CD14-positive monocyte (primary cell): ENCODE results near the gene GALNT18. TPM values are rescaled to one million over a fixed set of nuclear protein-coding genes. Genes with fewer than 3 reads are reported as not detected.

Experiments
- DNase-seq, 3 donors: peaks; one replicate each; pipeline ENCODE4 v3.0.0-alpha.2; 2011 to 2022
- H2AFZ ChIP-seq: 2 replicates; pipeline ENCODE4 v1.6.0; 2012; ENCODE audit warnings: mild to moderate bottlenecking, low read depth, low read length, inconsistent platforms; ENCODE audit not compliant: insufficient read depth, poor library complexity, severe bottlenecking
- H3K27ac ChIP-seq, 2 donors: 1 replicate in 1 of 2; 2 replicates in 1 of 2; pipeline ENCODE4 v1.5.1; 2012 to 2013; ENCODE audit warnings: low read length in 2 of 2, control low read depth in 1 of 2, inconsistent platforms in 1 of 2, low read depth in 1 of 2, mild to moderate bottlenecking in 1 of 2
- H3K27me3 ChIP-seq, 2 donors: one replicate each; pipeline versions ENCODE4 v1.6.0 to v1.6.1; 2011 to 2013; ENCODE audit warnings: low read length in 2 of 2; ENCODE audit not compliant: control insufficient read depth in 2 of 2, insufficient read depth in 2 of 2
- H3K36me3 ChIP-seq, 2 donors: replicated peaks in 1 of 2; 1 replicate in 1 of 2; 2 replicates in 1 of 2; pipeline versions ENCODE4 v1.5.1 to v1.6.1; 2012 to 2013; ENCODE audit warnings: low read length in 2 of 2, control low read depth in 1 of 2, inconsistent platforms in 1 of 2, mild to moderate bottlenecking in 1 of 2; ENCODE audit not compliant: insufficient read depth in 2 of 2, control insufficient read depth in 1 of 2
- H3K4me1 ChIP-seq, 2 donors: 1 replicate in 1 of 2; 2 replicates in 1 of 2; pipeline versions ENCODE4 v1.5.1 to v1.6.1; 2012 to 2013; ENCODE audit warnings: low read length in 2 of 2, control low read depth in 1 of 2, inconsistent platforms in 1 of 2, mild to moderate bottlenecking in 1 of 2, moderate library complexity in 1 of 2; ENCODE audit not compliant: insufficient read depth in 2 of 2, control insufficient read depth in 1 of 2
- H3K4me2 ChIP-seq: replicated peaks from 2 replicates; pipeline ENCODE3; 2012; ENCODE audit warnings: low read length, moderate library complexity, mild to moderate bottlenecking; ENCODE audit not compliant: poor library complexity, severe bottlenecking; ENCODE audit errors: extremely low read depth
- H3K4me3 ChIP-seq, 3 experiments: fragments of 200-600 bp in 1 of 3; sonication (generic) in 1 of 3; replicated peaks in 1 of 3; 1 replicate in 2 of 3; 2 replicates in 1 of 3; pipeline ENCODE4 v1.5.1; 2011 to 2013; ENCODE audit warnings: low read length in 3 of 3, mild to moderate bottlenecking in 3 of 3, control low read depth in 2 of 3, low read depth in 2 of 3, inconsistent platforms in 1 of 3, moderate library complexity in 1 of 3
- H3K79me2 ChIP-seq: 2 replicates; pipeline ENCODE4 v1.6.0; 2012; ENCODE audit warnings: mild to moderate bottlenecking, control low read depth, inconsistent platforms, low read length, moderate library complexity; ENCODE audit not compliant: insufficient read depth
- H3K9ac ChIP-seq: 2 replicates; pipeline ENCODE4 v1.6.0; 2017; ENCODE audit warnings: low read length, mild to moderate bottlenecking; ENCODE audit not compliant: insufficient read depth, poor library complexity, severe bottlenecking
- H3K9me3 ChIP-seq, 2 donors: replicated peaks in 1 of 2; 1 replicate in 1 of 2; 2 replicates in 1 of 2; pipeline versions ENCODE4 v1.5.1 to v1.6.1; 2012 to 2013; ENCODE audit warnings: low read length in 2 of 2, control low read depth in 1 of 2; ENCODE audit not compliant: control insufficient read depth in 1 of 2, insufficient read depth in 1 of 2
- H4K20me1 ChIP-seq: 2 replicates; pipeline ENCODE4 v1.6.0; 2012; ENCODE audit warnings: mild to moderate bottlenecking, low read length, control low read depth, moderate library complexity; ENCODE audit not compliant: insufficient read depth
- H3K27ac Mint-ChIP-seq, 7 donors: one replicate each; pipeline ENCODE4 v1.8.0; 2020; ENCODE audit warnings: mild to moderate bottlenecking in 7 of 7, mixed read lengths in 7 of 7, moderate library complexity in 6 of 7, inconsistent platforms in 2 of 7
- H3K27me3 Mint-ChIP-seq, 3 donors: one replicate each; pipeline ENCODE4 v1.8.0; 2021 to 2022; ENCODE audit warnings: low read depth in 3 of 3, mild to moderate bottlenecking in 3 of 3, mixed read lengths in 3 of 3, moderate library complexity in 3 of 3, inconsistent platforms in 1 of 3
- H3K36me3 Mint-ChIP-seq, 2 donors: one replicate each; pipeline ENCODE4 v1.8.0; 2020; ENCODE audit warnings: mixed read lengths in 2 of 2, inconsistent platforms in 1 of 2, mild to moderate bottlenecking in 1 of 2
- H3K4me1 Mint-ChIP-seq: one replicate; pipeline ENCODE4 v1.8.0; 2020; ENCODE audit warnings: mild to moderate bottlenecking, mixed read lengths
- H3K4me3 Mint-ChIP-seq, 2 donors: one replicate each; pipeline ENCODE4 v1.8.0; 2020; ENCODE audit warnings: mild to moderate bottlenecking in 2 of 2, mixed read lengths in 2 of 2, moderate library complexity in 1 of 2
- H3K9me3 Mint-ChIP-seq, 7 donors: one replicate each; pipeline ENCODE4 v1.8.0; 2020 to 2022; ENCODE audit warnings: mixed read lengths in 7 of 7, mild to moderate bottlenecking in 6 of 7, moderate library complexity in 6 of 7, inconsistent platforms in 2 of 7
- CTCF ChIP-seq: fragments of 200-600 bp; IDR thresholded peaks from one replicate; pipeline ENCODE4 v1.8.0; 2022; ENCODE audit warnings: antibody characterized with exemption, mild to moderate bottlenecking
- WGBS: methylation state at CpG from one replicate; pipeline ENCODE4 v1.1.5; 2013; ENCODE audit warnings: missing lambda C conversion rate; ENCODE audit not compliant: insufficient coverage; 5-methylcytosine and 5-hydroxymethylcytosine counted together
- intact Hi-C, 2 donors: fragments of 100-400 bp; cut with micrococcal nuclease; formaldehyde crosslinking; loops; one replicate each; pipeline versions ENCODE4 v1.15.0 to v1.15.1; 2023
- polyA plus RNA-seq, 3 donors: library from polyadenylated mRNA; depleted of rRNA in 1 of 3; unstranded in 2 of 3; stranded (reverse) in 1 of 3; fragments of 300-500 nt in 2 of 3; fragments of >200 nt in 1 of 3; fragmentation: Illumina TruSeq in 2 of 3; gene quantifications; 1 replicate in 2 of 3; 2 replicates in 1 of 3; pipeline ENCODE4 v1.2.3, GENCODE V29; 2012 to 2021

Gene GALNT18
- polyA plus RNA-seq, 3 donors = not detected

- H3K4me3 ChIP-seq = no peak overlapping the region
- Mint-ChIP-seq H3K4me1 (no peaks in the 10 kb centered on the region), H3K4me3 (no peak overlapping the region), H3K27ac (no peak overlapping the region), H3K27me3 (peaks cover 5 to 7% (median 5%) of the 10 kb centered on the region in 3 donors), H3K36me3 (no peaks in the 10 kb centered on the region), H3K9me3 (no peaks in the 10 kb centered on the region)
- intact Hi-C loops = no loop called here
- H3K79me2 ChIP-seq = no peaks in the 10 kb centered on the region
- no peaks in the 10 kb centered on the region for H3K27me3 ChIP-seq
- no peak overlapping the region for H2AFZ ChIP-seq
- no peaks in the 10 kb centered on the region for H4K20me1 ChIP-seq
- no peak overlapping the region for H3K9ac ChIP-seq
- no peaks in the 10 kb centered on the region for H3K4me1 ChIP-seq
- no peak overlapping the region for H3K27ac ChIP-seq
- no peak overlapping the region for H3K4me2 ChIP-seq
- no peak for DNase-seq
- no peaks in the 10 kb centered on the region for H3K36me3 ChIP-seq
- no peak for TF ChIP-seq CTCF
- no peaks in the 10 kb centered on the region for H3K9me3 ChIP-seq
- WGBS = 100% methylated on average over 3 of the region's 6 CpGs
Observed at GRCh38 chr11:11512090-11512489, 109.7 kb downstream of the GALNT18 start.

- no peaks in the 10 kb centered on the region for H3K9me3 Mint-ChIP-seq
- H3K27ac Mint-ChIP-seq = no peak overlapping the region
- no peaks in the 10 kb centered on the region for H3K27me3 ChIP-seq
- WGBS = 97% methylated on average over 10 of the region's 10 CpGs
- H3K27ac ChIP-seq = no peak overlapping the region
- no peak overlapping the region for H3K4me3 ChIP-seq
- no peak for DNase-seq
- no peaks in the 10 kb centered on the region for H3K79me2 ChIP-seq
- no peak for TF ChIP-seq CTCF
- no peaks in the 10 kb centered on the region for H3K4me1 Mint-ChIP-seq
- peaks cover 5 to 12% (median 7%) of the 10 kb centered on the region in 3 donors for H3K27me3 Mint-ChIP-seq
- no peak overlapping the region for H3K4me2 ChIP-seq
- no peaks in the 10 kb centered on the region for H3K4me1 ChIP-seq
- no peak overlapping the region for H3K4me3 Mint-ChIP-seq
- H3K9ac ChIP-seq = no peak overlapping the region
- no peaks in the 10 kb centered on the region for H3K36me3 ChIP-seq
- intact Hi-C loops = no loop called here
- H2AFZ ChIP-seq = no peak overlapping the region
- no peaks in the 10 kb centered on the region for H3K36me3 Mint-ChIP-seq
- no peaks in the 10 kb centered on the region for H4K20me1 ChIP-seq
- no peaks in the 10 kb centered on the region for H3K9me3 ChIP-seq
Observed at GRCh38 chr11:11510939-11511338, 110.9 kb downstream of the GALNT18 start.
